ENCODE results near the gene DACT1.

The DACT1 gene

GRCh38 chr14:58665773-58666500 is 28.2 kb downstream of the DACT1 start:
- no peak for TF ChIP-seq CTCF (IDR thresholded peaks at IDR 0.05; ENCODE audit: low read depth, low read length, missing control alignments)
- DNase-seq (ENCODE audit: low read depth), result no peak
- H3K4me3 ChIP-seq (ENCODE audit: low read depth, low read length), result no peak overlapping the region

GRCh38 chr14:58666737-58667136 is 29.0 kb downstream of the DACT1 start:
- no peak overlapping the region for H3K4me3 ChIP-seq (ENCODE audit: low read depth, low read length)
- DNase-seq (ENCODE audit: low read depth), result no peak
- TF ChIP-seq CTCF (IDR thresholded peaks at IDR 0.05; ENCODE audit: low read depth, low read length, missing control alignments), result no peak

- no peak for DNase-seq (ENCODE audit: low read depth)
- no peak for TF ChIP-seq CTCF (IDR thresholded peaks at IDR 0.05; ENCODE audit: low read depth, low read length, missing control alignments)
- no peak overlapping the region for H3K4me3 ChIP-seq (ENCODE audit: low read depth, low read length)
Observed at GRCh38 chr14:58667900-58668299, 30.1 kb downstream of the DACT1 start.

- H3K4me3 ChIP-seq (ENCODE audit: low read depth, low read length), result no peak overlapping the region
- TF ChIP-seq CTCF (IDR thresholded peaks at IDR 0.05; ENCODE audit: low read depth, low read length, missing control alignments), result no peak
- DNase-seq (ENCODE audit: low read depth), result no peak
Observed at GRCh38 chr14:58668848-58669480, 31.2 kb downstream of the DACT1 start.

- DNase-seq (ENCODE audit: low read depth), result no peak
- no peak for TF ChIP-seq CTCF (IDR thresholded peaks at IDR 0.05; ENCODE audit: low read depth, low read length, missing control alignments)
- no peak overlapping the region for H3K4me3 ChIP-seq (ENCODE audit: low read depth, low read length)
Observed at GRCh38 chr14:58669556-58670200, 31.9 kb downstream of the DACT1 start.

- H3K4me3 ChIP-seq (ENCODE audit: low read depth, low read length), result no peak overlapping the region
- DNase-seq (ENCODE audit: low read depth), result no peak
- TF ChIP-seq CTCF (IDR thresholded peaks at IDR 0.05; ENCODE audit: low read depth, low read length, missing control alignments), result no peak
Observed at GRCh38 chr14:58671024-58671423, 33.3 kb downstream of the DACT1 start.
